ENCODE measurements around the gene UEVLD.

Gene UEVLD

DNA sequence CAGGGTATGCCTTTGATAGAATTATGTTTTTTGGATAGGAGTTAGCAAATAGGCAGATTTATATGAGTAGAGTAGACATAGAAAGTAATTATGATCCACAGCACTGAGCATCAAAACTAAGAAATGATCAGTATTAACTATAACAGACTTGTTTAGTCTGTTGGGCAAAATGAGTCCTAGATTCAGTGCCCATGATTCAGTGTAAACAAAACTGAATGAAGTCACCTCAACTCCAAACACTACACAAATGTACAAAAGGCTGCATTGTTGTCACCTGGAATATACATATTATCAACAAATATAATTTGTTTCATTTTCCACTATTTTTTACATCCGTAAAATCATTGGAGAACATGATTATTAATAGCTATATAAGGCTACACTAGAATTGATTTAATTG lies 6.7 kb downstream of the UEVLD start:
- no peak for TF ChIP-seq CTCF (IDR thresholded peaks at IDR 0.05; ENCODE audit: low read depth, low read length)
- in situ Hi-C loops (cut with HindIII; ENCODE audit: low sequenced_read_pairs): no loop called here
- H3K4me3 ChIP-seq (ENCODE audit: low read depth, low read length): no peak overlapping the region
- no peak for DNase-seq (ENCODE audit: low read depth, low spot score)

- DNase-seq (ENCODE audit: low read depth, low spot score): no peak
- TF ChIP-seq CTCF (IDR thresholded peaks at IDR 0.05; ENCODE audit: low read depth, low read length): no peak
- H3K4me3 ChIP-seq (ENCODE audit: low read depth, low read length): no peak overlapping the region
- in situ Hi-C loops (cut with HindIII; ENCODE audit: low sequenced_read_pairs): no loop called here
These were observed 8.3 kb downstream of the UEVLD start for GRCh38 chr11:18580113-18580766.

- in situ Hi-C loops (cut with HindIII; ENCODE audit: low sequenced_read_pairs): no loop called here
- no peak overlapping the region for H3K4me3 ChIP-seq (ENCODE audit: low read depth, low read length)
- TF ChIP-seq CTCF (IDR thresholded peaks at IDR 0.05; ENCODE audit: low read depth, low read length): no peak
- DNase-seq (ENCODE audit: low read depth, low spot score): no peak
These were observed 9.4 kb downstream of the UEVLD start for GRCh38 chr11:18578975-18579598.

DNA sequence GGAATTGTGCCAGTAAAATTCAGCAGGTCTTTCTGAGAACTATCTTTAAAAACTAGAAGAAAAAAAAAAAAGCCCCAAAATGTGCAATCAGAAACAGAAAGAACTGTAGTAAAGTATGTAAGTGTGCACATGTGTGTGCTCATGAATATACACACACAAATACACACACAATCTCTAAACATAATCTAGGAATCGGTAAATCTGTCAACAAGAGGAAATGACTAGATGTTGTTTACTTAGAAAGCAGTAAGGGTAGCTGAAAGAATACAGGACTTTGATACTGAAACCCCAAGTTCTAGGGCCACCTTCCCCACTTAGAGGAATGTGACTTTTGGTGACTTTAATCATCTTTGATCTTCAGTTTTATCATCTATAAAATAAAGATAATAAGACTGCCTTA lies 13.2 kb downstream of the UEVLD start:
- no peak overlapping the region for H3K4me3 ChIP-seq (ENCODE audit: low read depth, low read length)
- no peak for TF ChIP-seq CTCF (IDR thresholded peaks at IDR 0.05; ENCODE audit: low read depth, low read length)
- in situ Hi-C loops (cut with HindIII; ENCODE audit: low sequenced_read_pairs): no loop called here
- no peak for DNase-seq (ENCODE audit: low read depth, low spot score)

- no peak for TF ChIP-seq CTCF (IDR thresholded peaks at IDR 0.05; ENCODE audit: low read depth, low read length)
- in situ Hi-C loops (cut with HindIII; ENCODE audit: low sequenced_read_pairs): no loop called here
- H3K4me3 ChIP-seq (ENCODE audit: low read depth, low read length): no peak overlapping the region
- DNase-seq (ENCODE audit: low read depth, low spot score): no peak
These were observed 21.5 kb downstream of the UEVLD start for GRCh38 chr11:18567081-18567480.

- no peak overlapping the region for H3K4me3 ChIP-seq (ENCODE audit: low read depth, low read length)
- in situ Hi-C loops (cut with HindIII; ENCODE audit: low sequenced_read_pairs): no loop called here
- TF ChIP-seq CTCF (IDR thresholded peaks at IDR 0.05; ENCODE audit: low read depth, low read length): no peak
- no peak for DNase-seq (ENCODE audit: low read depth, low spot score)
These were observed 22.1 kb downstream of the UEVLD start for GRCh38 chr11:18566406-18566805.

All from astrocyte of the spinal cord (primary cell).